PC-9 (cell line): ENCODE results near the gene AHI1. TPM values are rescaled to one million over a fixed set of nuclear protein-coding genes. Genes with fewer than 3 reads are reported as not detected.

Source experiments
- BruUV-seq: library from RNA; stranded (reverse); fragments of 400-500 nt; replicated peaks from 2 replicates; lab custom pipeline; 2021; lab: Mats Ljungman, UMichigan
- CTCF ChIA-PET: fragments of 300-600 bp; sonication (Branson Sonifier 250); formaldehyde crosslinking; loops from one replicate; lab custom pipeline; 2022; ENCODE audit warnings: antibody characterized with exemption; lab: Charles Lee
- POLR2A ChIA-PET: fragments of 300-600 bp; sonication (Branson Sonifier 250); formaldehyde crosslinking; loops from one replicate; lab custom pipeline; 2022; ENCODE audit warnings: antibody characterized with exemption; ENCODE audit not compliant: unreplicated experiment; lab: Charles Lee
- DNase-seq, 2 experiments: peaks; one replicate each; pipeline versions ENCODE4 v3.0.0 to v3.0.0-alpha.2; 2015 to 2022; ENCODE audit warnings: mixed read lengths in 1 of 2
- H2AFZ ChIP-seq: fragments of 200-600 bp; sonication (generic); 2 replicates; pipeline ENCODE4 v1.8.1; 2017; ENCODE audit warnings: antibody characterized with exemption
- H3F3A ChIP-seq: fragments of 200-600 bp; sonication (generic); 2 replicates; pipeline ENCODE4 v1.8.1; 2017; ENCODE audit warnings: antibody characterized with exemption, mild to moderate bottlenecking, low read depth; ENCODE audit not compliant: insufficient read depth
- H3K27ac ChIP-seq: fragments of 200-600 bp; sonication (generic); 2 replicates; pipeline ENCODE4 v1.6.1; 2016; ENCODE audit warnings: mixed run types
- H3K27me3 ChIP-seq: fragments of 200-600 bp; sonication (generic); 2 replicates; pipeline ENCODE4 v1.6.1; 2016; ENCODE audit warnings: low read depth, mixed run types; ENCODE audit not compliant: insufficient read depth
- H3K36me3 ChIP-seq: fragments of 200-600 bp; sonication (generic); 2 replicates; pipeline ENCODE4 v1.6.1; 2016; ENCODE audit warnings: low read depth, mixed run types
- H3K4me1 ChIP-seq: fragments of 200-600 bp; sonication (generic); replicated peaks from 2 replicates; pipeline ENCODE4 v1.6.1; 2016; ENCODE audit warnings: mixed run types; ENCODE audit not compliant: insufficient read depth
- H3K4me2 ChIP-seq: fragments of 200-600 bp; sonication (generic); 2 replicates; pipeline ENCODE4 v1.6.1; 2017; ENCODE audit warnings: mixed run types
- H3K4me3 ChIP-seq: fragments of 200-600 bp; sonication (generic); 2 replicates; pipeline ENCODE4 v1.6.1; 2016; ENCODE audit warnings: mixed run types
- H3K79me2 ChIP-seq: fragments of 200-600 bp; sonication (generic); 2 replicates; pipeline ENCODE4 v1.6.1; 2017; ENCODE audit warnings: low read depth, mixed run types
- H3K9me2 ChIP-seq: fragments of 200-600 bp; sonication (generic); 2 replicates; pipeline ENCODE4 v1.8.1; 2017; ENCODE audit warnings: mild to moderate bottlenecking; ENCODE audit not compliant: insufficient read depth
- H3K9me3 ChIP-seq: fragments of 200-600 bp; sonication (generic); 2 replicates; pipeline ENCODE4 v1.8.1; 2016; ENCODE audit warnings: low read depth; ENCODE audit not compliant: insufficient read depth
- H4K20me1 ChIP-seq: fragments of 200-600 bp; sonication (generic); 2 replicates; pipeline ENCODE4 v1.8.1; 2017; ENCODE audit not compliant: insufficient read depth
- EZH2 ChIP-seq: fragments of 200-600 bp; sonication (generic); IDR thresholded peaks from 2 replicates; pipeline ENCODE4 v1.8.0; 2017; ENCODE audit warnings: antibody characterized with exemption, low read depth
- intact Hi-C: fragments of 100-400 bp; cut with micrococcal nuclease; formaldehyde crosslinking; loops from one replicate; pipeline ENCODE4 v1.10.0; 2022; ENCODE audit not compliant: unreplicated experiment
- total RNA-seq: library from RNA; stranded (reverse); gene quantifications from 2 replicates; pipeline ENCODE4 v1.2.3, GENCODE V29; 2021
- TF ChIP-seq, protein P1 (sequence below): fragments of 200-600 bp; sonication (generic); conservative IDR thresholded peaks from 2 replicates; pipeline ENCODE4 v1.6.1; 2017; ENCODE audit warnings: mixed run types, antibody characterized with exemption, mild to moderate bottlenecking, moderate library complexity

Gene AHI1
- total RNA-seq, 1 experiment from 2014 or later, result 19.9 TPM

DNA sequence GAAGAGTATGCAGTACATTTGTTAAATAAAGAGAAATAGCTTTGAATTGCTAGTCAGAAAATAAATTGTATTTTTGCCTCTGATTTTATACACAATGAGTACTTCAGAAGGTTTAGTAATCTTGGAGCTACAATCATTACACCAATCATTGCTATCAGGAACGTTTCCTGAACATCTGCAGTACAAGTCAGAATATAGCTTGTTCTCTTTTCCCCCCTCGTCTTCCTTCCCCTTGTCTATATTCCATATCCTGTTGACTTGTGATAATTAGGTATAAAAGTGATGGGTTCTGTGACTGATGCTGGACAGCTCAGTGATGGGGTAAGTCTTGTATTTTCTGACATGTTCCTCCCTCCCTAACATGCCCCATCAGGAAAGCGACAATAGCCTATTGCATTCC is 94.0 kb downstream of the AHI1 start:
- ChIA-PET POLR2A (no interaction called here), CTCF (no interaction called here)
- no peak overlapping the region for H3K27ac ChIP-seq
- no peak overlapping the region for H2AFZ ChIP-seq
- intact Hi-C loops, result no loop called here
- no peaks in the 10 kb centered on the region for H3F3A ChIP-seq
- H4K20me1 ChIP-seq, result no peaks in the 10 kb centered on the region
- H3K4me2 ChIP-seq, result no peak overlapping the region
- TF ChIP-seq, protein P1, sequence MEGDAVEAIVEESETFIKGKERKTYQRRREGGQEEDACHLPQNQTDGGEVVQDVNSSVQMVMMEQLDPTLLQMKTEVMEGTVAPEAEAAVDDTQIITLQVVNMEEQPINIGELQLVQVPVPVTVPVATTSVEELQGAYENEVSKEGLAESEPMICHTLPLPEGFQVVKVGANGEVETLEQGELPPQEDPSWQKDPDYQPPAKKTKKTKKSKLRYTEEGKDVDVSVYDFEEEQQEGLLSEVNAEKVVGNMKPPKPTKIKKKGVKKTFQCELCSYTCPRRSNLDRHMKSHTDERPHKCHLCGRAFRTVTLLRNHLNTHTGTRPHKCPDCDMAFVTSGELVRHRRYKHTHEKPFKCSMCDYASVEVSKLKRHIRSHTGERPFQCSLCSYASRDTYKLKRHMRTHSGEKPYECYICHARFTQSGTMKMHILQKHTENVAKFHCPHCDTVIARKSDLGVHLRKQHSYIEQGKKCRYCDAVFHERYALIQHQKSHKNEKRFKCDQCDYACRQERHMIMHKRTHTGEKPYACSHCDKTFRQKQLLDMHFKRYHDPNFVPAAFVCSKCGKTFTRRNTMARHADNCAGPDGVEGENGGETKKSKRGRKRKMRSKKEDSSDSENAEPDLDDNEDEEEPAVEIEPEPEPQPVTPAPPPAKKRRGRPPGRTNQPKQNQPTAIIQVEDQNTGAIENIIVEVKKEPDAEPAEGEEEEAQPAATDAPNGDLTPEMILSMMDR, result no peak
- no peak for TF ChIP-seq EZH2
- peaks cover 2% of the 10 kb centered on the region; the same call in 1 of the 2 replicates for H3K36me3 ChIP-seq
- H3K9me2 ChIP-seq, result no peaks in the 10 kb centered on the region
- H3K4me1 ChIP-seq, result no peaks in the 10 kb centered on the region
- H3K27me3 ChIP-seq, result no peaks in the 10 kb centered on the region
- H3K9me3 ChIP-seq, result no peaks in the 10 kb centered on the region
- H3K79me2 ChIP-seq, result no peaks in the 10 kb centered on the region
- no TSS peak for BruUV-seq
- no peak overlapping the region for H3K4me3 ChIP-seq
- no peak for DNase-seq

DNA sequence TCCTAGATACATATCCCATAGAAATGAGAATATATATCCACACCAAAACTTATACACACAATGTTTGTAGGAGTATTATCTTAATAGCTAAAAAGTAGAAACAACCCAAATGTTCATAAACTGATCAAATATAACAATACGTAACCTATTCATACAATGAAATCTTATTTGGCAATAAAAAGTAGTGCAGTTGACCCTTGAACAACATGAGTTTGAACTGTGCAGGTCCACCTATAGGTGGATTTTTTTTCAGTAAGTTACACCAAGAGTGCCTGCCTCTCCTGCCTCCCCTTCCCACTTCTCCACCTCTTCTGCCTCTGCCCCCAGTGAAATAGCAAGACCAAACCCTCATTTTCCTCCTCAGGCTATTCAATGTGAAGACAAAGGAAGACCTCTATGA is 95.2 kb downstream of the AHI1 start:
- intact Hi-C loops, result no loop called here
- Histone ChIP-seq H3K27me3 (no peaks in the 10 kb centered on the region), H3K4me1 (no peaks in the 10 kb centered on the region), H3K4me2 (no peak overlapping the region), H3K79me2 (no peaks in the 10 kb centered on the region), H3K27ac (no peak overlapping the region), H2AFZ (no peak overlapping the region), H3K36me3 (no peaks in the 10 kb centered on the region; the same call in 1 of the 2 replicates), H3K9me3 (no peaks in the 10 kb centered on the region), H3F3A (no peaks in the 10 kb centered on the region), H3K4me3 (no peak overlapping the region), H3K9me2 (no peaks in the 10 kb centered on the region), H4K20me1 (no peaks in the 10 kb centered on the region)
- DNase-seq, result no peak
- BruUV-seq, result no TSS peak
- TF ChIP-seq EZH2, result no peak
- TF ChIP-seq, protein P1, result no peak
- ChIA-PET POLR2A (no interaction called here), CTCF (no interaction called here)

DNA sequence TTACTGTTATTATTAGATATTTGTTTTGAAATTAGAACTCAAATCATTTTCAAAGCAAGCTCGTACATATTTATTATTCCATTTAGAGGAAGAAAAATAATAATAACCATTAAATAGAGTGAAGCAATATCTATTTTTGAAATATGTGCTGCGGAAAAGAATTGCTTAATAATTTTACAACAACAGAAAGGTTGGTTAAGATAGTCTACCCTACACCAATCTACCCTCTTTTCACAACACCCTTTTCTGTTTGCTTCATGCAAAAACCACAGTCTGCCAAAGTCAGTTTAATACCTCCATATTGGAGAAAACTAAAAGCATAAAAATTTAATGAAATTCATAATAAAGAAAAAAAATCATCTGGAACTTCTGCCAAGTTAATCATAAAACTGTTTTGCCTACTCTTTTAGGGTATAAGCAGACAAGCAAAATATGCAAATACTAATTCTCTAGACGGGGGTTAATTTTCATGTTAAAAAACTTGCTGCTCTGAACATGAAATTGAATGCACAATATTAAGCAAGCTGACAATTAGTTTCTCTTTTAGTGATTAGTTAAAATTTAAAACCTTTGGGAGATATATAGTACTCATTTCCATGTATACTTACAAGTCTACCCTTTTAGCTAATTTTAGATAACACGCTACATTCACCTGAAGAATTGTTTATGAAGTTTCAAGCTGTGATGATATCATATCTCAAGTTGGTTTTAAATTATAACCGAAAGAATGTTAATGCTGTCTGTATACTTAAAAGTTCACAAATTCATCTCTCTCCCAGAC is 100.2 kb downstream of the AHI1 start:
- POLR2A ChIA-PET, result no interaction called here
- DNase-seq, result no peak
- no peaks in the 10 kb centered on the region for H4K20me1 ChIP-seq
- no peaks in the 10 kb centered on the region for H3K79me2 ChIP-seq
- no peaks in the 10 kb centered on the region for H3K36me3 ChIP-seq
- no peak overlapping the region for H3K27ac ChIP-seq
- CTCF ChIA-PET, result no interaction called here
- no peak for TF ChIP-seq EZH2
- TF ChIP-seq, protein P1, result no peak
- H3K4me3 ChIP-seq, result no peak overlapping the region
- H3K9me2 ChIP-seq, result no peaks in the 10 kb centered on the region
- intact Hi-C loops, result no loop called here
- BruUV-seq, result no TSS peak
- no peaks in the 10 kb centered on the region for H3K9me3 ChIP-seq
- H3K4me2 ChIP-seq, result no peak overlapping the region
- H3K4me1 ChIP-seq, result no peaks in the 10 kb centered on the region
- no peaks in the 10 kb centered on the region for H3F3A ChIP-seq
- no peaks in the 10 kb centered on the region for H3K27me3 ChIP-seq
- H2AFZ ChIP-seq, result no peak overlapping the region
